HCT116 (cell line): ENCODE measurements around the gene PAX5. TPM values are rescaled to one million over a fixed set of nuclear protein-coding genes. Genes with fewer than 3 reads are reported as not detected.

ENCODE experiments used
- ATAC-seq: fragments of 200-7000 bp; cut with Tn5 transposase; 2 replicates; pipeline ENCODE4 v1.9.1; 2020; ENCODE audit warnings: mild to moderate bottlenecking, moderate library complexity
- BruUV-seq: library from RNA; stranded (reverse); fragments of 400-500 nt; replicated peaks from 2 replicates; lab custom pipeline; 2021; lab: Mats Ljungman, UMichigan
- CTCF ChIA-PET: fragments of 300-600 bp; sonication (Branson Sonifier 250); formaldehyde crosslinking; loops from one replicate; lab custom pipeline; 2021; ENCODE audit warnings: antibody characterized with exemption; lab: Charles Lee
- POLR2A ChIA-PET: fragments of 300-600, 350-600 bp; sonication (Branson Sonifier 250); formaldehyde crosslinking; loops from one replicate; lab custom pipeline; 2021; ENCODE audit warnings: antibody characterized with exemption; lab: Charles Lee
- RAD21 ChIA-PET, 2 experiments: fragments of 300-600 bp; sonication (Branson Sonifier 250); formaldehyde crosslinking; loops; one replicate each; lab custom pipeline; 2023; ENCODE audit warnings: low total read pairs in 2 of 2; ENCODE audit not compliant: uncharacterized antibody in 2 of 2, unreplicated experiment in 2 of 2, low non-redundant PET in 1 of 2; lab: Charles Lee
- DNase-seq: peaks from one replicate; pipeline ENCODE4 v3.0.0-alpha.2; 2010; ENCODE audit warnings: low read depth, low spot score
- H2AFZ ChIP-seq: fragments of 200-600 bp; shearing (Covaris generic), sonication (generic); 2 replicates; pipeline ENCODE4 v1.6.1; 2017; ENCODE audit warnings: low read depth, mixed run types, mixed read lengths, antibody characterized with exemption, low read length; ENCODE audit not compliant: poor library complexity, severe bottlenecking
- H3K27ac ChIP-seq: 2 replicates; pipeline ENCODE4 v1.5.1; 2012; ENCODE audit warnings: low read depth, low read length
- H3K27me3 ChIP-seq: fragments of 200-600 bp; sonication (generic); 2 replicates; pipeline ENCODE4 v1.6.1; 2016; ENCODE audit warnings: mixed run types, low read length, mixed read lengths; ENCODE audit not compliant: insufficient read depth
- H3K36me3 ChIP-seq, 2 experiments: fragments of 200-500 bp in 1 of 2; fragments of 200-600 bp in 1 of 2; sonication (Bioruptor generic) in 1 of 2; sonication (generic) in 1 of 2; 2 replicates each; pipeline versions ENCODE4 v1.5.1 to v1.6.1; 2014 to 2016; ENCODE audit warnings: low read length in 2 of 2, inconsistent platforms in 1 of 2, mixed read lengths in 1 of 2, mixed run types in 1 of 2; ENCODE audit not compliant: insufficient read depth in 2 of 2, control insufficient read depth in 1 of 2
- H3K4me1 ChIP-seq, 2 experiments: fragments of 200-600 bp in 1 of 2; sonication (generic) in 1 of 2; 2 replicates each; pipeline versions ENCODE4 v1.5.1 to v1.6.1; 2012 to 2017; ENCODE audit warnings: low read length in 2 of 2, inconsistent platforms in 1 of 2, mild to moderate bottlenecking in 1 of 2, mixed read lengths in 1 of 2, mixed run types in 1 of 2, moderate library complexity in 1 of 2; ENCODE audit not compliant: insufficient read depth in 2 of 2, control insufficient read depth in 1 of 2
- H3K4me2 ChIP-seq: fragments of 200-600 bp; sonication (generic); 2 replicates; pipeline ENCODE4 v1.6.1; 2017; ENCODE audit warnings: mixed run types, low read length, mixed read lengths
- H3K4me3 ChIP-seq, 2 experiments: fragments of 200-600 bp in 1 of 2; sonication (generic) in 1 of 2; replicated peaks in 1 of 2; 2 replicates each; pipeline ENCODE4 v1.5.1; 2011 to 2016; ENCODE audit warnings: low read length in 2 of 2, control low read depth in 1 of 2, low read depth in 1 of 2, mild to moderate bottlenecking in 1 of 2, mixed read lengths in 1 of 2, mixed run types in 1 of 2
- H3K79me2 ChIP-seq: fragments of 200-600 bp; sonication (generic); 2 replicates; pipeline ENCODE4 v1.6.1; 2017; ENCODE audit warnings: mild to moderate bottlenecking, mixed run types, low read length, moderate library complexity, mixed read lengths; ENCODE audit not compliant: insufficient read depth
- H3K9ac ChIP-seq: fragments of 200-600 bp; sonication (generic); 2 replicates; pipeline ENCODE4 v1.6.1; 2016; ENCODE audit warnings: low read length, mixed read lengths
- H3K9me2 ChIP-seq: fragments of 200-600 bp; sonication (generic), shearing (Covaris generic); 2 replicates; pipeline ENCODE4 v1.6.1; 2017; ENCODE audit warnings: mixed run types, mild to moderate bottlenecking, moderate library complexity; ENCODE audit not compliant: insufficient read depth
- H3K9me3 ChIP-seq, 2 experiments: fragments of 200-500 bp in 1 of 2; fragments of 200-600 bp in 1 of 2; sonication (Bioruptor generic) in 1 of 2; sonication (generic) in 1 of 2; 2 replicates each; pipeline ENCODE4 v1.6.1; 2014 to 2017; ENCODE audit warnings: low read length in 2 of 2, mixed read lengths in 2 of 2, inconsistent platforms in 1 of 2, low read depth in 1 of 2, mild to moderate bottlenecking in 1 of 2, mixed run types in 1 of 2, moderate library complexity in 1 of 2; ENCODE audit not compliant: control insufficient read depth in 1 of 2, insufficient read depth in 1 of 2
- H4K20me1 ChIP-seq: fragments of 200-600 bp; sonication (generic), shearing (Covaris generic); 2 replicates; pipeline ENCODE4 v1.6.1; 2017; ENCODE audit warnings: mixed run types, mild to moderate bottlenecking, moderate library complexity; ENCODE audit not compliant: insufficient read depth
- CBX3 ChIP-seq: IDR thresholded peaks from 2 replicates; pipeline ENCODE4 v1.6.1; 2012; ENCODE audit warnings: low read depth
- CEBPB ChIP-seq: IDR thresholded peaks from 2 replicates; pipeline ENCODE4 v1.6.1; 2012; ENCODE audit warnings: low read depth
- CTCF ChIP-seq, 3 experiments: fragments of 200-600 bp in 1 of 3; sonication (generic) in 1 of 3; IDR thresholded peaks in 2 of 3; conservative IDR thresholded peaks in 1 of 3; 2 replicates each; pipeline ENCODE4 v1.5.1; 2012 to 2017; ENCODE audit warnings: low read depth in 2 of 3, low read length in 2 of 3, antibody characterized with exemption in 1 of 3, borderline replicate concordance in 1 of 3, control low read depth in 1 of 3, mild to moderate bottlenecking in 1 of 3, mixed read lengths in 1 of 3, mixed run types in 1 of 3, moderate library complexity in 1 of 3; ENCODE audit not compliant: insufficient read depth in 1 of 3
- EGR1 ChIP-seq: IDR thresholded peaks from 2 replicates; pipeline ENCODE4 v1.6.1; 2012; ENCODE audit warnings: low read depth
- ELF1 ChIP-seq: IDR thresholded peaks from 2 replicates; pipeline ENCODE4 v1.6.1; 2012; ENCODE audit warnings: low read depth, borderline replicate concordance
- EZH2 ChIP-seq: fragments of 200-600 bp; sonication (generic); IDR thresholded peaks from 2 replicates; pipeline ENCODE4 v1.6.1; 2017; ENCODE audit warnings: antibody characterized with exemption, mixed run types
- FOSL1 ChIP-seq: IDR thresholded peaks from 2 replicates; pipeline ENCODE4 v1.6.1; 2012; ENCODE audit warnings: low read depth
- MAX ChIP-seq: IDR thresholded peaks from 2 replicates; pipeline ENCODE4 v1.6.1; 2012
- POLR2A ChIP-seq: IDR thresholded peaks from 2 replicates; pipeline ENCODE4 v1.7.0; 2011; ENCODE audit warnings: borderline replicate concordance; ENCODE audit not compliant: insufficient read depth, insufficient read length; ENCODE audit errors: extremely low read depth
- REST ChIP-seq: IDR thresholded peaks from 2 replicates; pipeline ENCODE4 v1.6.1; 2012; ENCODE audit warnings: low read depth
- SIN3A ChIP-seq: IDR thresholded peaks from 2 replicates; pipeline ENCODE4 v1.6.1; 2012; ENCODE audit warnings: low read depth
- SP1 ChIP-seq: IDR thresholded peaks from 2 replicates; pipeline ENCODE4 v1.6.1; 2012; ENCODE audit warnings: low read depth
- YY1 ChIP-seq: IDR thresholded peaks from 2 replicates; pipeline ENCODE4 v1.6.1; 2011; ENCODE audit warnings: low read length, low read depth, moderate library complexity, mild to moderate bottlenecking; ENCODE audit not compliant: insufficient replicate concordance; ENCODE audit errors: extremely low read depth
- intact Hi-C: fragments of 100-400 bp; cut with micrococcal nuclease; formaldehyde crosslinking; loops from 2 replicates; pipeline ENCODE4 v1.10.0; 2022
- total RNA-seq: library from RNA; stranded (reverse); gene quantifications from one replicate; pipeline ENCODE4 v1.2.1, GENCODE V29; 2021; ENCODE audit not compliant: unreplicated experiment

PAX5 gene
- total RNA-seq, 1 experiment from 2014 or later = 0.17 TPM

GRCh38 chr9:37004424-37004935 lies 29.6 kb downstream of the PAX5 start:
- Histone ChIP-seq H4K20me1 (no peaks in the 10 kb centered on the region), H3K4me2 (no peak overlapping the region), H3K27me3 (peaks cover 46% of the 10 kb centered on the region), H3K9me3 (no peaks in the 10 kb centered on the region), H3K79me2 (no peaks in the 10 kb centered on the region), H3K4me3 (no peak overlapping the region), H3K9ac (no peak overlapping the region), H3K27ac (no peak overlapping the region), H3K9me2 (no peaks in the 10 kb centered on the region), H3K36me3 (no peaks in the 10 kb centered on the region), H3K4me1 (no peaks in the 10 kb centered on the region), H2AFZ (no peak overlapping the region)
- intact Hi-C loops = no loop called here
- DNase-seq = no peak
- ChIA-PET RAD21 (no interaction called here), CTCF (no interaction called here), POLR2A (interaction anchor here (1.4 kb wide), 1 partner anchor 24 kb away, joined by 3 read pairs; no protein-coding TSS in a partner anchor)
- TF ChIP-seq CTCF (IDR thresholded peaks at IDR 0.05 in 2 of 3, conservative IDR thresholded peaks at IDR 0.05 in 1 of 3; ENCODE audit: borderline replicate concordance in 1 of 3, insufficient read depth in 1 of 3, low read depth in 2 of 3, low read length in 2 of 3) = no peak
- TF ChIP-seq SIN3A = no peak
- no peak for TF ChIP-seq CBX3
- TF ChIP-seq ELF1 = no peak
- no TSS peak for BruUV-seq
- ATAC-seq = no peak

GRCh38 chr9:37002413-37003217 lies 31.5 kb downstream of the PAX5 start:
- ChIA-PET CTCF (interaction anchor here (0.8 kb wide), 1 partner anchor 11 kb away, joined by 3 read pairs; no protein-coding TSS in a partner anchor), POLR2A (no interaction called here)
- no peak overlapping the region for H3K4me3 ChIP-seq
- H3K9me2 ChIP-seq = no peaks in the 10 kb centered on the region
- no peak overlapping the region for H2AFZ ChIP-seq
- H3K27me3 ChIP-seq = peaks cover 31% of the 10 kb centered on the region
- H3K27ac ChIP-seq = no peak overlapping the region
- H3K4me1 ChIP-seq = no peaks in the 10 kb centered on the region
- H3K36me3 ChIP-seq = no peaks in the 10 kb centered on the region
- no peaks in the 10 kb centered on the region for H4K20me1 ChIP-seq
- no peak for ATAC-seq
- intact Hi-C loops = no loop called here
- H3K79me2 ChIP-seq = no peaks in the 10 kb centered on the region
- TF ChIP-seq CEBPB (no peak), SP1 (no peak), MAX (no peak), YY1 (no peak), POLR2A (no peak), REST (no peak), FOSL1 (no peak), EGR1 (no peak), EZH2 (no peak)
- TF ChIP-seq, all 23 proteins: peak for 0
- BruUV-seq = no TSS peak
- DNase-seq = no peak
- H3K4me2 ChIP-seq = no peak overlapping the region
- H3K9ac ChIP-seq = no peak overlapping the region
- H3K9me3 ChIP-seq = no peaks in the 10 kb centered on the region
- RAD21 ChIA-PET = no interaction called here
